Mesenchymal stem cell (in vitro differentiated cells and primary cell): ENCODE results near the gene VPS45.

Experiments
- DNase-seq: peaks from one replicate; pipeline ENCODE4 v3.0.0-alpha.2; 2013
- H2AFZ ChIP-seq: one replicate; pipeline ENCODE4 v1.6.1; 2013; ENCODE audit warnings: low read depth, mild to moderate bottlenecking, control low read depth, inconsistent platforms, low read length, moderate library complexity
- H2AK5ac ChIP-seq: 2 replicates; pipeline ENCODE4 v1.6.1; 2013; ENCODE audit warnings: low read length, moderate library complexity, mild to moderate bottlenecking, inconsistent platforms; ENCODE audit not compliant: severe bottlenecking
- H2BK120ac ChIP-seq: one replicate; pipeline ENCODE4 v1.6.1; 2013; ENCODE audit warnings: low read depth, mild to moderate bottlenecking, inconsistent platforms, low read length, moderate library complexity
- H2BK12ac ChIP-seq, 2 experiments: one replicate each; pipeline ENCODE4 v1.6.1; 2013; ENCODE audit warnings: inconsistent platforms in 2 of 2, low read length in 2 of 2, mild to moderate bottlenecking in 2 of 2, moderate library complexity in 2 of 2, control low read depth in 1 of 2
- H2BK15ac ChIP-seq: one replicate; pipeline ENCODE4 v1.6.1; 2013; ENCODE audit warnings: mild to moderate bottlenecking, low read depth, inconsistent platforms; ENCODE audit not compliant: poor library complexity, severe bottlenecking
- H2BK5ac ChIP-seq: 2 replicates; pipeline ENCODE4 v1.6.1; 2013; ENCODE audit warnings: low read depth, mild to moderate bottlenecking, low read length, control low read depth, inconsistent platforms; ENCODE audit not compliant: poor library complexity, severe bottlenecking
- H3K14ac ChIP-seq, 2 experiments: one replicate each; pipeline ENCODE4 v1.6.1; 2013; ENCODE audit warnings: inconsistent platforms in 2 of 2, low read length in 2 of 2, control low read depth in 1 of 2, mild to moderate bottlenecking in 1 of 2, moderate library complexity in 1 of 2
- H3K18ac ChIP-seq, 2 experiments: one replicate each; pipeline ENCODE4 v1.6.1; 2013; ENCODE audit warnings: inconsistent platforms in 2 of 2, low read length in 2 of 2, control low read depth in 1 of 2, low read depth in 1 of 2, mild to moderate bottlenecking in 1 of 2
- H3K23ac ChIP-seq, 2 experiments: one replicate each; pipeline ENCODE4 v1.6.1; 2013; ENCODE audit warnings: inconsistent platforms in 2 of 2, low read length in 2 of 2, mild to moderate bottlenecking in 2 of 2, moderate library complexity in 2 of 2, control low read depth in 1 of 2
- H3K27ac ChIP-seq: 2 replicates; pipeline ENCODE4 v1.5.1; 2013; ENCODE audit warnings: mild to moderate bottlenecking, moderate library complexity, low read length, control low read depth, inconsistent platforms; ENCODE audit not compliant: poor library complexity, severe bottlenecking
- H3K27me3 ChIP-seq, 2 experiments: 2 replicates each; pipeline versions ENCODE4 v1.6.1 to v1.7.0; 2013; ENCODE audit warnings: low read length in 2 of 2, mild to moderate bottlenecking in 2 of 2, moderate library complexity in 2 of 2, control low read depth in 1 of 2, inconsistent platforms in 1 of 2; ENCODE audit not compliant: control insufficient read depth in 1 of 2, insufficient read depth in 1 of 2
- H3K36me3 ChIP-seq, 2 experiments: 2 replicates each; pipeline versions ENCODE4 v1.6.1 to v1.7.0; 2013; ENCODE audit warnings: low read length in 2 of 2, control low read depth in 1 of 2, inconsistent platforms in 1 of 2, low read depth in 1 of 2, mild to moderate bottlenecking in 1 of 2; ENCODE audit not compliant: insufficient read depth in 2 of 2, control insufficient read depth in 1 of 2
- H3K4ac ChIP-seq, 2 experiments: one replicate each; pipeline ENCODE4 v1.6.1; 2013; ENCODE audit warnings: inconsistent platforms in 2 of 2, low read length in 2 of 2, mild to moderate bottlenecking in 2 of 2, moderate library complexity in 2 of 2, control low read depth in 1 of 2, low read depth in 1 of 2
- H3K4me1 ChIP-seq: 2 replicates; pipeline ENCODE4 v1.6.1; 2013; ENCODE audit warnings: low read depth, low read length, control low read depth; ENCODE audit not compliant: control insufficient read depth, insufficient read depth
- H3K4me2 ChIP-seq: 2 replicates; pipeline ENCODE4 v1.6.1; 2013; ENCODE audit warnings: low read length, mild to moderate bottlenecking, inconsistent platforms; ENCODE audit not compliant: poor library complexity, severe bottlenecking
- H3K4me3 ChIP-seq, 2 experiments: 2 replicates each; pipeline versions ENCODE4 v1.5.1 to v1.7.0; 2013; ENCODE audit warnings: low read length in 2 of 2, mild to moderate bottlenecking in 2 of 2, control low read depth in 1 of 2, low read depth in 1 of 2; ENCODE audit not compliant: insufficient read depth in 1 of 2
- H3K79me1 ChIP-seq: replicated peaks from 2 replicates; pipeline ENCODE4 v1.6.1; 2013; ENCODE audit warnings: mild to moderate bottlenecking, control low read depth, low read length, inconsistent platforms; ENCODE audit not compliant: poor library complexity, severe bottlenecking
- H3K9ac ChIP-seq: 2 replicates; pipeline ENCODE4 v1.7.0; 2013; ENCODE audit warnings: mild to moderate bottlenecking, low read length, moderate library complexity
- H3K9me3 ChIP-seq: 2 replicates; pipeline ENCODE4 v1.7.0; 2013; ENCODE audit warnings: mild to moderate bottlenecking, low read length; ENCODE audit not compliant: control insufficient read depth
- H4K8ac ChIP-seq: one replicate; pipeline ENCODE4 v1.6.1; 2013; ENCODE audit warnings: inconsistent platforms, mild to moderate bottlenecking, low read length, moderate library complexity
- H4K91ac ChIP-seq: one replicate; pipeline ENCODE4 v1.6.1; 2013; ENCODE audit warnings: mild to moderate bottlenecking, low read length, inconsistent platforms
- WGBS: methylation state at CpG from one replicate; pipeline ENCODE4 v1.1.7; 2013; ENCODE audit warnings: mixed read lengths; 5-methylcytosine and 5-hydroxymethylcytosine counted together

Gene VPS45

DNA sequence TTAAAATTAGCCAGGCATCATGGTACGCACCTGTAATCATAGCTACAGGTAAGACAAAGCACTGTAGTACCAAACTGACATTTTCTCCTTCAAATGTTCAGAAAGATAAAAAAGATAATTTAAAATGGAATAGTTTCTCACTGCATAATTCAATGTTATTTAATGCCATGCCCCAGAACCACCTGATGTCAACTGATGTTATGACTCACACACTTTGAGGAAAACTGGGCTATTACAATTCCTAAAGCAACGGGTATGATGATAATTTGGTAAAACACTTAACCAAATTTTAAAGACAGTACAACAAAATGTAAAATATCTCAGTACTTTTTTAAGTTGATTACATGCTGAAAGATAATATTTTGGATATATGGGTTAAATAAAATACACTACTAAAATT lies 59.2 kb downstream of the VPS45 start:
- no peaks in the 10 kb centered on the region for H3K79me1 ChIP-seq
- no peak overlapping the region for H3K9ac ChIP-seq
- no peak overlapping the region for H4K8ac ChIP-seq
- H4K91ac ChIP-seq: no peak overlapping the region
- no peak overlapping the region for H2BK12ac ChIP-seq
- no peak overlapping the region for H2BK120ac ChIP-seq
- no peak overlapping the region for H2AFZ ChIP-seq
- peaks cover 2 to 7% of the 10 kb centered on the region in 2 experiments for H3K36me3 ChIP-seq
- H3K4ac ChIP-seq: no peak overlapping the region
- no peak overlapping the region for H3K18ac ChIP-seq
- no peaks in the 10 kb centered on the region for H3K9me3 ChIP-seq
- H3K4me2 ChIP-seq: no peak overlapping the region
- no peak overlapping the region for H3K27ac ChIP-seq
- no peak overlapping the region for H3K4me3 ChIP-seq
- no peaks in the 10 kb centered on the region for H3K27me3 ChIP-seq
- H2AK5ac ChIP-seq: no peak overlapping the region
- no peak overlapping the region for H2BK5ac ChIP-seq
- no peak overlapping the region for H2BK15ac ChIP-seq
- no peaks in the 10 kb centered on the region for H3K4me1 ChIP-seq
- WGBS: no CpG with 5 or more reads among the region's 2 CpGs
- no peak for DNase-seq
- H3K23ac ChIP-seq: no peak overlapping the region
- H3K14ac ChIP-seq: no peak overlapping the region

DNA sequence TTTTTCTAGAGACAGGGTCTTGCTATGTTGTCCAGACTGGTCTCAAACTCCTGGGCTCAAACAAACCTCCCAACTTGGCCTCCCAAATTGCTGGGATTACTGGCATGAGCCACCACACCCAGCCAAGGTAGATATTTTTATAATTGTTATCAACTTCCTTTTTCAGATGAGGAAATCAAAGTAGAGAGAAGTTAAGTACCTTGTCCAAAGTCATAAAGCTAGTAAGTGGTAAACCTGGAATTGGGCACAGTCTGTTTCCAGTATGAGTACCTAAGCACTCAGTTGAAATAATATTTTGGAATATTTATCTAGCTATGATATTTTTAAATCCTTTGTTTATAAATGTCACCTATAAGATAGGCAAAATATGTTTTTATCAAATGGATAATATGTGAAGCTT lies 59.9 kb downstream of the VPS45 start:
- Histone ChIP-seq H3K36me3 (peaks cover under 1 to 3% of the 10 kb centered on the region in 2 experiments), H4K8ac (no peak overlapping the region), H3K23ac (no peak overlapping the region), H3K4me1 (no peaks in the 10 kb centered on the region), H2BK12ac (no peak overlapping the region), H3K27ac (no peak overlapping the region), H3K4me2 (no peak overlapping the region), H2BK5ac (no peak overlapping the region), H2BK120ac (no peak overlapping the region), H2AK5ac (no peak overlapping the region), H2AFZ (no peak overlapping the region), H3K9me3 (no peaks in the 10 kb centered on the region), H2BK15ac (no peak overlapping the region), H3K18ac (no peak overlapping the region), H3K9ac (no peak overlapping the region), H3K14ac (no peak overlapping the region), H3K79me1 (no peaks in the 10 kb centered on the region), H4K91ac (no peak overlapping the region), H3K4ac (no peak overlapping the region), H3K4me3 (no peak overlapping the region), H3K27me3 (no peaks in the 10 kb centered on the region)
- no peak for DNase-seq

DNA sequence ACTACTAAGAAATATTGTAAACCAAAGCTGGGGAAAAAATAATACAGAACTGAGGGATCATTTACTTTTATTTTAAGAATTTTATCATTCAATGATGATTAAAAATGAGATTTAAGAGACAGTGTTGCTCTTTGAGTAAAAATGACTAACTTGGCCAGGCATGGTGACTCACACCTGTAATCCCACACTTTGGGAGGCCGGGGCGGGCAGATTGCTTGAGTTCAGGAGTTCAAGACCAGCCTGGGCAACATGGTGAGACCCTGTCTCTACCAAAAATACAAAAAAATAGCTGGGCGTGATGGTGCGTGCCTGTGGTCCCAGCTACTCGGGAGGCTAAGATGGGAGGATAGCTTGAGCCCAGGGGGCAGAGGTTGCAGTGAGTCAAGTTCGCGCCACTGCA lies 60.3 kb downstream of the VPS45 start:
- Histone ChIP-seq H3K9ac (no peak overlapping the region), H2BK5ac (no peak overlapping the region), H3K27me3 (no peaks in the 10 kb centered on the region), H4K8ac (no peak overlapping the region), H3K79me1 (no peaks in the 10 kb centered on the region), H3K36me3 (peaks cover 3 to 4% of the 10 kb centered on the region in 2 experiments), H2AFZ (no peak overlapping the region), H2BK15ac (no peak overlapping the region), H2BK12ac (no peak overlapping the region), H3K18ac (no peak overlapping the region), H3K4me1 (no peaks in the 10 kb centered on the region), H3K4me2 (no peak overlapping the region), H3K23ac (no peak overlapping the region), H2BK120ac (no peak overlapping the region), H4K91ac (no peak overlapping the region), H3K27ac (no peak overlapping the region), H3K4me3 (no peak overlapping the region), H3K9me3 (no peaks in the 10 kb centered on the region), H2AK5ac (no peak overlapping the region), H3K14ac (no peak overlapping the region), H3K4ac (no peak overlapping the region)
- 88% methylated on average over 5 of the region's 7 CpGs for WGBS
- no peak for DNase-seq

DNA sequence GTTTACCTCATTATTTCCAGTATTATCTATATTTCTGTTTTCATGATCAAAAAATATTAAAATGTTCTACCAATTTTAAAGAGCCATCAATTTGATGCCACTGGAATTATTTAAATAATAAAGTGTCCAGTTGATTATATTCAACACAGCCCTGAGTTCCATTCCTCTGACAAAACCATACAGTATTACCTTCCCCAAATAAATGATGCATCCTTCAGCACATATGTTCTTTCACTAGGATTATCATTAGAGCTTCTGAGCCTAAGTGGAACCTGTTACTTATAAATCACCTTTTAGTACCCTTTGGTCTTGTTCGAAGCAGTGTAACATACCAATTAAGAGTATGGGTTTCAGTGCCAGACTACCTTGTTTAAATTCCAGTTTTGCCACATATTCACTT lies 64.8 kb downstream of the VPS45 start:
- Histone ChIP-seq H2BK120ac (no peak overlapping the region), H3K36me3 (peaks cover 2 to 7% of the 10 kb centered on the region in 2 experiments), H3K4ac (no peak overlapping the region), H3K27ac (no peak overlapping the region), H3K14ac (no peak overlapping the region), H4K8ac (no peak overlapping the region), H3K4me1 (peaks cover 4% of the 10 kb centered on the region), H3K4me2 (no peak overlapping the region), H3K4me3 (no peak overlapping the region), H3K79me1 (no peaks in the 10 kb centered on the region), H2BK5ac (no peak overlapping the region), H3K18ac (no peak overlapping the region), H3K9me3 (no peaks in the 10 kb centered on the region), H2AK5ac (no peak overlapping the region), H2BK15ac (no peak overlapping the region), H2BK12ac (no peak overlapping the region), H3K27me3 (no peaks in the 10 kb centered on the region), H4K91ac (no peak overlapping the region), H3K23ac (no peak overlapping the region), H2AFZ (no peak overlapping the region), H3K9ac (no peak overlapping the region)
- 77% methylated on average over 1 of the region's 1 CpG for WGBS
- no peak for DNase-seq
